ENCODE data around the gene ARHGEF28. TPM values are rescaled to one million over a fixed set of nuclear protein-coding genes. Genes with fewer than 3 reads are reported as not detected.

Gene ARHGEF28
- total RNA-seq, 1 donor from 2014 or later = 9.3 TPM

DNA sequence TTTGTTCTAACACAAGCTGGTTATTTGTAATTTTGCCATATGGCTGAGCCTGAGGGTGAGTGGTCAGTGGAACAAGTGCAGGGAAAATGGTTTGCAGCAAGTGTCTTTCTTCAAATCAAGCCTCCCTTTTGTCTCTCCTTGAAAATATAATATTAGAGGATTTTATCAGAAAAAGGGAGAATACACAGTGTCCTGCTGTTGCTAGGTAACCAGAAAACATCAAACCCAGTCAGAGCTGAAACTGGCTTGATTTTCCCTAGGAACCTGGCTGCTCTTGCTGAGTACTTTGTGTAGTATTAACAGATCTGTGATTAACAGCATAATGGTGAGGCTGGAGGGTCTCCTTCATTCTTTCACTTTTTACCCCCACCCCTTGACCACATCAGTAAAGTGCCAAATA lies 314.0 kb downstream of the ARHGEF28 start:
- no peak for TF ChIP-seq CTCF (IDR thresholded peaks at IDR 0.05)
- H3K27ac Mint-ChIP-seq (ENCODE audit: unreplicated experiment) = peak overlapping the region; percentile 77
- peaks cover 4% of the 10 kb centered on the region for H3K36me3 Mint-ChIP-seq (ENCODE audit: low read depth)
- no peak for DNase-seq (ENCODE audit: low spot score)
- peaks cover 54% of the 10 kb centered on the region for H3K4me1 Mint-ChIP-seq (ENCODE audit: low read depth)
- no peak overlapping the region for H3K4me3 Mint-ChIP-seq (ENCODE audit: unreplicated experiment)
- H3K9me3 Mint-ChIP-seq (ENCODE audit: low read depth) = peaks cover 7% of the 10 kb centered on the region
- H3K27me3 Mint-ChIP-seq (ENCODE audit: low read depth) = no peaks in the 10 kb centered on the region

DNA sequence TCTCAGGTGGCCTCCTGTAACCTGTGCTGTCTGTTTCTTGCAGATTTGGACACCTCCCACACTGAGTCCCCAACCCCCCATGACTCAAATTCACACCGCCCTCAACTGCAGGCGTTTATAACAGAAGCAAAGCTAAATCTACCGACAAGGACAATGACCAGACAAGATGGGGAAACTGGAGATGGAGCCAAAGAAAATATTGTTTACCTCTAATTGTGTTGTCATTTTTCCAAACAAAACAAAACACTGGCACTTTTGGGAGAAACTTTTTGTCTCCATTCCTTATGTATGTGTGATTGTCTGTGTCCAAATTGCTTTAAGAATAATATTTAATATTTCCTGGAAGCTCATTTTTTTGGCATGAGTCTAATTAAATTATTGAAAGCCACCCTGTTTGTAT lies 314.8 kb downstream of the ARHGEF28 start:
- TF ChIP-seq CTCF (IDR thresholded peaks at IDR 0.05) = no peak
- Mint-ChIP-seq H3K4me1 (ENCODE audit: low read depth) (peaks cover 50% of the 10 kb centered on the region), H3K27ac (ENCODE audit: unreplicated experiment) (peak overlapping the region; percentile 79), H3K27me3 (ENCODE audit: low read depth) (no peaks in the 10 kb centered on the region), H3K9me3 (ENCODE audit: low read depth) (peaks cover 7% of the 10 kb centered on the region), H3K36me3 (ENCODE audit: low read depth) (peaks cover 4% of the 10 kb centered on the region), H3K4me3 (ENCODE audit: unreplicated experiment) (no peak overlapping the region)
- no peak for DNase-seq (ENCODE audit: low spot score)

DNA sequence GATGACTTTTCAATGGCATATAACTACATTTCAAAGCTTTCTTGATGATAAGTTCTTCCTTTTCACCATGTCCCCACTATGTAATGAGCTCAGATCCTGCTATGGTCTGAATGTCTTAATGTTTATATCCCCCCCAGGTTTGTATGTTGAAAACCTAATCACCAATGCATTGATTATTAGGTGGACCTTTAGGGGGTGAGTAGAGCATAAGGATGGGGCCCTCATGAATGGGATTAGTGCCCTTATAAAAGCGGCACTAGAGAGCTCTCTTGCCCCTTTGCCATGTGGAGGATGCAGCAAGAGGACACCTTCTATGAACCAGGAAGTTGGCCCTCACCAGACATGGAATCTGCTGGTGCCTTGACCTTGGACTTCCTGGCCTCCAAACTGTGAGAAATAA lies 316.8 kb downstream of the ARHGEF28 start:
- Mint-ChIP-seq H3K36me3 (ENCODE audit: low read depth) (peaks cover 4% of the 10 kb centered on the region), H3K4me3 (ENCODE audit: unreplicated experiment) (no peak overlapping the region), H3K4me1 (ENCODE audit: low read depth) (peaks cover 49% of the 10 kb centered on the region), H3K9me3 (ENCODE audit: low read depth) (peaks cover 7% of the 10 kb centered on the region), H3K27me3 (ENCODE audit: low read depth) (no peaks in the 10 kb centered on the region), H3K27ac (ENCODE audit: unreplicated experiment) (no peak overlapping the region)
- DNase-seq (ENCODE audit: low spot score) = no peak
- no peak for TF ChIP-seq CTCF (IDR thresholded peaks at IDR 0.05)

DNA sequence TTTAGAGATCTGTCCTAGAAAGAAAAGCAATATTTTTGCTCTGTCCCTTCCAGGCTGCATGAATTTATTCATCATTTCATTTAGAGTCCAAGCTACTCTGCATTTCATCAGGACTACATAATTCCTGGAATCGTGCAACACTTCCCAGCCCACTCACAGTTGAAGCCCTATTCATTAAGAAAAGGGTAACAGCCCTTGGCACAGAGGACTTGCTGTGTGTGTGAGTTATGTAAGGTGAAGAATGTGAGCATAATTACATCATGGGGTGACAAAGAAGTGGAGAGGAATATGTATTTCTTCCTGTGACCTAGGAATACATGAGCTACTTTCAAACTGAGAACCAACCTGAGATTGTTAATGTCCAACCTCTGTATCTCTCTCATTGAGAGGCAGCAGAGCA lies 317.4 kb downstream of the ARHGEF28 start:
- Mint-ChIP-seq H3K27me3 (ENCODE audit: low read depth) (no peaks in the 10 kb centered on the region), H3K9me3 (ENCODE audit: low read depth) (peaks cover 7% of the 10 kb centered on the region), H3K4me3 (ENCODE audit: unreplicated experiment) (no peak overlapping the region), H3K27ac (ENCODE audit: unreplicated experiment) (no peak overlapping the region), H3K4me1 (ENCODE audit: low read depth) (peaks cover 49% of the 10 kb centered on the region), H3K36me3 (ENCODE audit: low read depth) (peaks cover 4% of the 10 kb centered on the region)
- no peak for DNase-seq (ENCODE audit: low spot score)
- no peak for TF ChIP-seq CTCF (IDR thresholded peaks at IDR 0.05)

DNA sequence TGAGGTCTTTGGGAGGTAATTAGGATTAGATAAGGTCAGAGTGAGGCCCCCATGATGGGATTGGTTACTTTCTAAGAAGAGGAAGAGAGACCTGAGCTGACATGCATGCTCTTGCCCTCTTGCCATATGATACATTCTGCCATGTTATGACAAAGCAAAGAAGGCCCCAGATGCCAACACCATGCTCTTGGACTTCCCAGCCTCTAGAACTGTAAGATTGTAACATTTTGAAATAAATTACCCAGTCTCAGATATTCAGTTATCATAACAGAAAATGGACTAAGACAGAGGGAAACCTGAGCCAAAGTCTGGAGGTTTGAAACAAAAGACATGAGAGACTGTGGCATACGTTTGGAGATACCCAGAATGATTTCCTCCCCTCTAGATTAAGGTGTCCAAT lies 318.6 kb downstream of the ARHGEF28 start:
- Mint-ChIP-seq H3K36me3 (ENCODE audit: low read depth) (peaks cover 4% of the 10 kb centered on the region), H3K27me3 (ENCODE audit: low read depth) (no peaks in the 10 kb centered on the region), H3K9me3 (ENCODE audit: low read depth) (peaks cover 7% of the 10 kb centered on the region), H3K4me1 (ENCODE audit: low read depth) (peaks cover 48% of the 10 kb centered on the region), H3K27ac (ENCODE audit: unreplicated experiment) (no peak overlapping the region), H3K4me3 (ENCODE audit: unreplicated experiment) (no peak overlapping the region)
- no peak for TF ChIP-seq CTCF (IDR thresholded peaks at IDR 0.05)
- no peak for DNase-seq (ENCODE audit: low spot score)

All from chondrocyte (in vitro differentiated cells).